Osteocyte (in vitro differentiated cells): ENCODE measurements around the gene BCL2. TPM values are rescaled to one million over a fixed set of nuclear protein-coding genes. Genes with fewer than 3 reads are reported as not detected.

Experiments used
- DNase-seq: peaks from one replicate; pipeline ENCODE4 v3.0.0; 2021; ENCODE audit warnings: mixed read lengths; ENCODE audit not compliant: unreplicated experiment; ENCODE audit errors: extremely low spot score
- H3K27ac Mint-ChIP-seq: one replicate; pipeline ENCODE4 v1.8.0; 2021; ENCODE audit warnings: mild to moderate bottlenecking, mixed read lengths; ENCODE audit not compliant: unreplicated experiment
- H3K27me3 Mint-ChIP-seq: one replicate; pipeline ENCODE4 v1.8.0; 2021; ENCODE audit warnings: mixed read lengths; ENCODE audit not compliant: unreplicated experiment
- H3K36me3 Mint-ChIP-seq: one replicate; pipeline ENCODE4 v1.8.0; 2021; ENCODE audit warnings: mixed read lengths; ENCODE audit not compliant: unreplicated experiment
- H3K4me1 Mint-ChIP-seq: one replicate; pipeline ENCODE4 v1.8.0; 2021; ENCODE audit warnings: mixed read lengths; ENCODE audit not compliant: unreplicated experiment
- H3K4me3 Mint-ChIP-seq: one replicate; pipeline ENCODE4 v1.8.0; 2021; ENCODE audit warnings: mild to moderate bottlenecking, moderate library complexity, mixed read lengths; ENCODE audit not compliant: unreplicated experiment
- H3K9me3 Mint-ChIP-seq: one replicate; pipeline ENCODE4 v1.8.0; 2021; ENCODE audit warnings: mixed read lengths; ENCODE audit not compliant: unreplicated experiment
- CTCF ChIP-seq: fragments of 200-600 bp; sonication (generic); IDR thresholded peaks from 2 replicates; pipeline ENCODE4 v1.5.0; 2021; ENCODE audit warnings: antibody characterized with exemption, mild to moderate bottlenecking, moderate library complexity
- total RNA-seq: library from RNA; stranded (reverse); gene quantifications from 2 replicates; pipeline ENCODE4 v1.2.1, GENCODE V29; 2021

BCL2 gene
- total RNA-seq, 1 donor from 2014 or later = 3.2 TPM

DNA sequence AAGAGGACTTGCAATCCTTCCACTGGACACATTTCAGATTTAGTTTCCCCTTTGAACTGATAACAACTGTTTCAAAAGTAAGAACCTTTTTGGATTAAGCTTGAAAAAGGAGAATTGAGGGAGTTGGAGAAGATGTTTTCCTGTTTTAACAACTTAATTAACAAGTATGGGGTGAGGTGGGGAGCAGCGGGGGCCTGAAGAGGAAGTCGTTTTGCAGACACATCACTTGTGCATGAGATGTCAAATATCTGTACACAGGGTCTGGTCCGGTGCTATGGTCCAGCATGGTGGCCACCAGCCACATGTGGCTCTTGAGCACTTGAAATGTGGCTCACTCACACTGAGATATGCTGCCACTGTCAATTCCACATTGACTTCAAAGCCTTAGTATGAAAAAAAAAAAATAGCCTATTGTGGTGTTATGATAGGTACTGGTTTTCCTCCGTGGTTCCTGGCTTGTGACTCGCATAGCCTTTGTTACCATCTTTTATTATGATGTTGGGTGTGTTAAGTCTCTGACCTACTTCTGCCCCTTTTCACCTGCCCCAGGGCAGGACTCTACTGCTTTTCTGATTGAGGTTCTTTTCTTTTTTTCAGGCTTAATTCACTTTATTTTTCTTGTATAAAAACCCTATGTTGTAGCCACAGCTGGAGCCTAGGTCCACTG, 205.5 kb downstream of the BCL2 start:
- H3K36me3 Mint-ChIP-seq = no peaks in the 10 kb centered on the region
- no peak for TF ChIP-seq CTCF
- no peaks in the 10 kb centered on the region for H3K9me3 Mint-ChIP-seq

GRCh38 chr18:63112706-63113105, 206.9 kb downstream of the BCL2 start:
- Mint-ChIP-seq H3K27ac (no peak overlapping the region), H3K4me3 (no peak overlapping the region), H3K36me3 (no peaks in the 10 kb centered on the region), H3K4me1 (peaks cover 19% of the 10 kb centered on the region), H3K9me3 (no peaks in the 10 kb centered on the region), H3K27me3 (peaks cover 20% of the 10 kb centered on the region)
- no peak for TF ChIP-seq CTCF
- no peak for DNase-seq

More for the DNA sequence above, 205.5 kb downstream of the BCL2 start:
- H3K4me3 Mint-ChIP-seq = no peak overlapping the region
- H3K4me1 Mint-ChIP-seq = peaks cover 19% of the 10 kb centered on the region
- H3K27ac Mint-ChIP-seq = no peak overlapping the region
- peaks cover 32% of the 10 kb centered on the region for H3K27me3 Mint-ChIP-seq
- DNase-seq = no peak

GRCh38 chr18:63111671-63112402, 207.7 kb downstream of the BCL2 start:
- TF ChIP-seq CTCF = no peak
- no peak overlapping the region for H3K4me3 Mint-ChIP-seq
- DNase-seq = no peak
- peaks cover 25% of the 10 kb centered on the region for H3K4me1 Mint-ChIP-seq
- no peak overlapping the region for H3K27ac Mint-ChIP-seq
- H3K36me3 Mint-ChIP-seq = no peaks in the 10 kb centered on the region
- no peaks in the 10 kb centered on the region for H3K9me3 Mint-ChIP-seq
- H3K27me3 Mint-ChIP-seq = peaks cover 11% of the 10 kb centered on the region

DNA sequence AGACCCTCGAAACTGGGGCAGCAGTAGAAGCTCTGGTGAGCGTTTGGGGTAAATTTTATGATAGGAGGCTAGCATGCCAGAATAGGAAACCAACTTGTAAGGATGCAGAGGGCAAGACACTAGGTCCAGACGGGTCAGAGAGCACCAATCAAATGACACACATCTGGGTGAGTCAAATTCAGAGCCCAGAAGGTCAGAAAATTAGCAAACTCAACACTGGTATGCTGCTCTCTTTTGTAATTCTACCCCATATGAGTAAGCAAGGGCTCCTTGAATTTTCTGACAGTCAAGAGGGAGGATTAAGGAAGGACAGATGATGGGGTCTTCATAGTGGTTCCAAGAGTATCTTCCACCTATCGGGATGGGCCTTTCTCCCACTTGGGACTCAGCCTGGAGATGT, 209.8 kb downstream of the BCL2 start:
- Mint-ChIP-seq H3K27me3 (no peaks in the 10 kb centered on the region), H3K27ac (no peak overlapping the region), H3K4me1 (peaks cover 26% of the 10 kb centered on the region), H3K9me3 (peaks cover 4% of the 10 kb centered on the region), H3K36me3 (no peaks in the 10 kb centered on the region), H3K4me3 (no peak overlapping the region)
- DNase-seq = no peak
- no peak for TF ChIP-seq CTCF

- Mint-ChIP-seq H3K27ac (no peak overlapping the region), H3K9me3 (peaks cover 4% of the 10 kb centered on the region), H3K27me3 (no peaks in the 10 kb centered on the region), H3K4me1 (peaks cover 26% of the 10 kb centered on the region), H3K4me3 (no peak overlapping the region), H3K36me3 (no peaks in the 10 kb centered on the region)
- DNase-seq = no peak
- TF ChIP-seq CTCF = no peak
Observed at GRCh38 chr18:63109022-63109421, 210.5 kb downstream of the BCL2 start.
